Stimulated activated CD4-positive, alpha-beta T cell treated with anti-CD3 and anti-CD28 coated beads, Interleukin-15, amount 100 ng/mL, for 24 hours (primary cell): Measurements from ENCODE around the gene RBM41.

Experiments used
- DNase-seq: peaks from one replicate; pipeline ENCODE4 v3.0.0-alpha.2; 2020

RBM41 gene

GRCh38 chrX:107025545-107025944, 93.1 kb downstream of the RBM41 start:
- DNase-seq = no peak

- no peak for DNase-seq
Observed at GRCh38 chrX:107014936-107015335, 103.7 kb downstream of the RBM41 start.
